ENCODE results near the gene ATP13A5.

Gene ATP13A5

DNA sequence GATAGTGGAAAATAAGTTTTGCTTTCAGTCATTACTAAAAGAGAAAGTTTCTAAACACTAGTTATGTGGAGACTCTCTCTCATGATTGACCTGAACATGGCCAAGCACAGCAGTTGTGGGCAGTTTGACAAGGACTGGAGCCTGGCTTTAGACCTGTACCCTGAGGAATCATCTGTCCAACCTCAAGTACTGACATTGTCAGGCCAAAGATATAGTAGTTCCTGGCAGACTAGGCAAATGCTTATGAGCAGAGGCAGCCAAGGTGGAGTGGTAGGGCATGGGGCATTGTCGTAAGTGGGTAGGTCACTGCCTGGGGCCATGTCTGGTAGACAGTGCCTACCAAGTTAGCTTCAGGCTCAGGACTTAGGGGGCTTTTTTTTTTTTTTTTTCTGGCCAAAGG lies 116.6 kb downstream of the ATP13A5 start:
- ChIA-PET POLR2A (no interaction called here), CTCF (no interaction called here)
- DNase-seq (ENCODE audit: extremely low spot score), result no peak
- TF ChIP-seq, protein P1, sequence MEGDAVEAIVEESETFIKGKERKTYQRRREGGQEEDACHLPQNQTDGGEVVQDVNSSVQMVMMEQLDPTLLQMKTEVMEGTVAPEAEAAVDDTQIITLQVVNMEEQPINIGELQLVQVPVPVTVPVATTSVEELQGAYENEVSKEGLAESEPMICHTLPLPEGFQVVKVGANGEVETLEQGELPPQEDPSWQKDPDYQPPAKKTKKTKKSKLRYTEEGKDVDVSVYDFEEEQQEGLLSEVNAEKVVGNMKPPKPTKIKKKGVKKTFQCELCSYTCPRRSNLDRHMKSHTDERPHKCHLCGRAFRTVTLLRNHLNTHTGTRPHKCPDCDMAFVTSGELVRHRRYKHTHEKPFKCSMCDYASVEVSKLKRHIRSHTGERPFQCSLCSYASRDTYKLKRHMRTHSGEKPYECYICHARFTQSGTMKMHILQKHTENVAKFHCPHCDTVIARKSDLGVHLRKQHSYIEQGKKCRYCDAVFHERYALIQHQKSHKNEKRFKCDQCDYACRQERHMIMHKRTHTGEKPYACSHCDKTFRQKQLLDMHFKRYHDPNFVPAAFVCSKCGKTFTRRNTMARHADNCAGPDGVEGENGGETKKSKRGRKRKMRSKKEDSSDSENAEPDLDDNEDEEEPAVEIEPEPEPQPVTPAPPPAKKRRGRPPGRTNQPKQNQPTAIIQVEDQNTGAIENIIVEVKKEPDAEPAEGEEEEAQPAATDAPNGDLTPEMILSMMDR (IDR thresholded peaks at IDR 0.05; ENCODE audit: control extremely low read depth, extremely low read depth, low read depth, missing control alignments), result no peak

DNA sequence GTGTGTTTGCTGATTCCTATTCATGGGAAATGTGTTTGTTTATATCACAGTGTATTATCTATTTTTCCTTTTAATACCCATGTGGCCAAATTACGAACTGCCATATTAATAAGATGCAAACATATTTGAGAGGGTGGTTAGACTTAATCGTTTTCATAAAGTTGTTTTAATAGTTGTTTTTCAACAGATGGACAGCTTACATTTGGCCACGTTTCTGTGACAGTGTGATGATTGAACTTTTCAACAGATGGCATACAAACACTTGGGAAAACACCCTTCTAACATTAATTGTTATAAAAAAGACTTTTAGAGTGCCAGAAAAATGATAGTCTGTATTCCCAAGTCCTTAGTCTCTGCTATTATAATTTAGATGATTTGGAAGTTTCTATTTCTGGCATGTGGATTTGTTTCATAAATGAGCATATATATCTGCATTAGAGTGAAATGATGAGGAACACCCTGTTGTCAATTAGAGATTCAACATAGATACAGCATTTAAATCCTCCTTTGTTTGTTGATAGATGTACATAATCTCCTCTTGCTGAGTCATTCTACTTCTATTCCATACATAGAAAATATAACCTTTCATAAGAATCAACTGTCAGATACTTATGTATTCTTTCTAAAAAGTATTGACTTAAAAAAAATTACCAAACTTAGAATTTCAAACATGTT lies 124.4 kb downstream of the ATP13A5 start:
- TF ChIP-seq, protein P1 (IDR thresholded peaks at IDR 0.05; ENCODE audit: control extremely low read depth, extremely low read depth, low read depth, missing control alignments), result no peak
- DNase-seq (ENCODE audit: extremely low spot score), result no peak
- ChIA-PET CTCF (no interaction called here), POLR2A (no interaction called here)

DNA sequence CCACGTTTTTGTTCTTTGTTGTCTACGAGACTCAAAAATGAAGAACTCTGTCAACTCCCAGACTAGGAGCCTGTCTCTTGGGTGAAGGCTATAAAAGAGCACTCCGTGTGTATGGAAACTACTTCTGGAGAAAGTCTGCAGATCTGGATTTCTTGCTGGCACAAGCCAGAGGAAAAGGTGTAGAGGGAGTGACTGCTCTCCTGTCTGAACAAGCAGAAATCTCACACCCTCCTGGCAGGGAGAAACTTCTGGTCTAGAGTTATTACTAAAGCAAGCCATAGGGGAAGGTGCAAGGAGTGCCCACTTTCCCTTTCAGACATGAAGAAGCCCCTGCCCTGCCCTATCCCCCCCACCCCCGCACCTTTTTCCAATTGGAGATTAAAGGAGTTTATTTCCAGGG lies 128.1 kb downstream of the ATP13A5 start:
- TF ChIP-seq, protein P1 (IDR thresholded peaks at IDR 0.05; ENCODE audit: control extremely low read depth, extremely low read depth, low read depth, missing control alignments), result no peak
- CTCF ChIA-PET, result no interaction called here
- POLR2A ChIA-PET, result no interaction called here
- DNase-seq (ENCODE audit: extremely low spot score), result no peak

DNA sequence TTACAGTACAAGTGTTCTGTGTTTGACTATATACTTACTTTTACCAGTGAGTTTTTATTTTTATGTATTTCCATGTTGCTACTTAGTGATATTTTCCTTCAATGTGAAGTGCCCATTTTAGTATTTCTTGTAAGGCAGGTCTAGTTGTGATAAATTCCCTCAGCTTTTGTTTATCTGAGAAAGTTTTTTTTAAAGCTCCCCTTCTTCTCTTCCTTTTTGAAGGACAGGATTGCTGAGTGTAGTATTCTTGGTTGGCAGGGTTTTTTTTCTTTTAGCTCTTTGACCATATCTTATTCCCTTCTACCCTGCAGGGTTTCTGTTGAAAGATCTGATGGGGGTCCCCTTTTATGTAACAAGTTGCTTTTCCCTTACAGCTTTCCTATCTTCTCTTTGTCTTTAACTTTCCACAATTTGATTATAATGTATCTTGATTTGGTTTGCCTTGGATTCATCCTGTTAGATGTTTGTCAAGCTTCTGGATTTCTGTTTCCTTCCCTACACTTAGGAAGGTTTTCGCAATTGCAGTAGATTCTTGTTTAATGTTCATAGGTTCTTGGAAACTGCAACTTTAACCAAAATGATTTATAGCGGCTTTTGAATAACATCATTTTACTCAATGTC lies 129.6 kb downstream of the ATP13A5 start:
- POLR2A ChIA-PET, result no interaction called here

DNA sequence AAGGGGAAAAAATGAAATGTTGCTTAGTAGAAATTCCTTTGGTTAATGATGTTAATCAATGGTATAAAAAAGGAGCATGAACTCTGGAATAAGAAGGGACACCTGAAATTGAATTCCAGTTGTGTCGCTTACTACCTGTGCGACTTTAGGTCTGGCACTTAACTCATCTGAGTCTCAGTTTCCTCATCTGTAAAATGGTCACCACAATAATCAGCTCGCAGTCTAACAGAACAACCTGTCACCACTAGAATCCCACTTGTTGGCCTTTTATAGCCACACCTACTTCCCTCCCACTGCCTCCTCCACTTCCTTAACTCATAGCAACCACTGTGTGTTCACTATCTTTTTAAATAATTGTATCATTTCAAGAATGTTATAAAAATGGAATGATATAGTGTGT lies 135.0 kb downstream of the ATP13A5 start:
- TF ChIP-seq, protein P1 (IDR thresholded peaks at IDR 0.05; ENCODE audit: control extremely low read depth, extremely low read depth, low read depth, missing control alignments), result no peak
- POLR2A ChIA-PET, result no interaction called here
- CTCF ChIA-PET, result no interaction called here
- DNase-seq (ENCODE audit: extremely low spot score), result no peak

More for the DNA sequence above, 129.6 kb downstream of the ATP13A5 start:
- TF ChIP-seq, protein P1 (IDR thresholded peaks at IDR 0.05; ENCODE audit: control extremely low read depth, extremely low read depth, low read depth, missing control alignments), result no peak
- DNase-seq (ENCODE audit: extremely low spot score), result no peak
- CTCF ChIA-PET, result interaction anchor here (0.9 kb wide), 1 partner anchor 8 kb away, joined by 3 read pairs; no protein-coding TSS in a partner anchor

DNA sequence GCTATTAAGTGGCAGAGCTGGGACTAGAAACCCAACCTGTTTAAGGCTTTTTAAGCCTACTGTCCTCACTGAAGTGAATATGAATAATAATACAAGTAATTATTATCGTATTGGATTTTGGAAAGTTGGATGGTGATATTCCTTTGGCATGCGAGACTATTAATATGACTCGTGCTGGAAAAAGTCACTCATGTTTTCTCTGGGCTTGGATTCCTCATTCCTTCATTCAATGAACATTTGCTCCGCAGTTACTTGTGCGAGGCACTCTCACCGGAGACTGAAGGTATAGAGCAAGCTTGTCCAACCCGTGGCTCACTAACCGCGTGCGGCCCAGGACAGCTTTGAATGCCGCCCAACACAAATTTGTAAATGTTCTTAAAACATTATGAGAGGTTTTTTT lies 136.8 kb downstream of the ATP13A5 start:
- TF ChIP-seq, protein P1 (IDR thresholded peaks at IDR 0.05; ENCODE audit: control extremely low read depth, extremely low read depth, low read depth, missing control alignments), result no peak
- ChIA-PET POLR2A (no interaction called here), CTCF (no interaction called here)
- no peak for DNase-seq (ENCODE audit: extremely low spot score)

All from GM10248 (cell line).